ENCODE measurements around the gene RGS13.
A peak's percentile ranks its signal among the peaks of the same experiment; 100 is the strongest.

RGS13 gene

GRCh38 chr1:192592981-192593708 is 42.8 kb upstream of the RGS13 start:
- TF ChIP-seq, protein P1, sequence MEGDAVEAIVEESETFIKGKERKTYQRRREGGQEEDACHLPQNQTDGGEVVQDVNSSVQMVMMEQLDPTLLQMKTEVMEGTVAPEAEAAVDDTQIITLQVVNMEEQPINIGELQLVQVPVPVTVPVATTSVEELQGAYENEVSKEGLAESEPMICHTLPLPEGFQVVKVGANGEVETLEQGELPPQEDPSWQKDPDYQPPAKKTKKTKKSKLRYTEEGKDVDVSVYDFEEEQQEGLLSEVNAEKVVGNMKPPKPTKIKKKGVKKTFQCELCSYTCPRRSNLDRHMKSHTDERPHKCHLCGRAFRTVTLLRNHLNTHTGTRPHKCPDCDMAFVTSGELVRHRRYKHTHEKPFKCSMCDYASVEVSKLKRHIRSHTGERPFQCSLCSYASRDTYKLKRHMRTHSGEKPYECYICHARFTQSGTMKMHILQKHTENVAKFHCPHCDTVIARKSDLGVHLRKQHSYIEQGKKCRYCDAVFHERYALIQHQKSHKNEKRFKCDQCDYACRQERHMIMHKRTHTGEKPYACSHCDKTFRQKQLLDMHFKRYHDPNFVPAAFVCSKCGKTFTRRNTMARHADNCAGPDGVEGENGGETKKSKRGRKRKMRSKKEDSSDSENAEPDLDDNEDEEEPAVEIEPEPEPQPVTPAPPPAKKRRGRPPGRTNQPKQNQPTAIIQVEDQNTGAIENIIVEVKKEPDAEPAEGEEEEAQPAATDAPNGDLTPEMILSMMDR (IDR thresholded peaks at IDR 0.05; ENCODE audit: low read depth, low read length): no peak
- H3K4me3 ChIP-seq (replicated peaks in 1 of 2; ENCODE audit: low read depth in 2 of 2, low read length in 2 of 2): no peak overlapping the region
- DNase-seq (ENCODE audit: low read depth in 2 of 2): peak in 1 of 2 donors; percentile 40

DNA sequence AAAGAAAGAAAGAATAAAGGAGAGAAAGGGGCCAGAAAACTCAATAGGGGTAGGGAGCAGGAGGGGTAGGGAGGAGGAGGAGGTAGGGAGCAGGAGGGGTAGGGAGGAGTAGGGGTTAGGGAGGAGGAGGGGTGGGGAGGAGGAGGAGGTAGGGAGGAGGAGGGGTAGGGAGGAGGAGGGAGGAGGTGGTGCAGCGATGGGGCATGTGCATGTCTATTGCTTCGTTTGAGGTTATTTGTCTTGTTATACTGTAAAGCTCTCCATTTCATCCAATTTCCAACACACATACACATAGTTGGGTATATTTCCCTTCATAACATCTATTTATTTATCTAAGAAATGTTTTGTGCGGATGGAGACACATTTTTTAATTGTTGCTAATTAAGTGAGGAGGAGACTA is 40.6 kb upstream of the RGS13 start:
- DNase-seq (ENCODE audit: low read depth in 2 of 2): no peak
- no peak overlapping the region for H3K4me3 ChIP-seq (replicated peaks in 1 of 2; ENCODE audit: low read depth in 2 of 2, low read length in 2 of 2)

DNA sequence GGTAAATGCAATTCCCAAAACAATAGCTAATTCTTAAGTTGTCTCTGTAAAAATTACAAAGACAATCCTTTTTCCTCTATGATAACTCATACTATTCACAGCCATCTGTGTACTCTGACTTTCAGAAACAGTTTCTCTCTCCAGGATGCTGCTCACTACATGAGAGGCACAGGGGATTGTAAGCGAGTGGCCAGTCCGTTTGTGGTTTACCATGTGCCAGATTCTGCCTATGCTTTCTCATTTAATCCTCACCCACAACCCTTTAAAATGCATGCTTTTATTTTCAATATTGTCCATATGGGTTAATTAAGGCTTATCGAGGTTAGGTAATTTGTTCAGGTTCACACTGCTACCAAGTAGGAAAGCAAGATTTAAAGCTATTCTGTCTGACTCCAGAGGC is 37.4 kb upstream of the RGS13 start:
- no peak overlapping the region for H3K4me3 ChIP-seq (replicated peaks in 1 of 2; ENCODE audit: low read depth in 2 of 2, low read length in 2 of 2)
- TF ChIP-seq, protein P1 (IDR thresholded peaks at IDR 0.05; ENCODE audit: low read depth, low read length): no peak
- DNase-seq (ENCODE audit: low read depth in 2 of 2): no peak

More for the DNA sequence above, 40.6 kb upstream of the RGS13 start:
- TF ChIP-seq, protein P1 (IDR thresholded peaks at IDR 0.05; ENCODE audit: low read depth, low read length): no peak

GRCh38 chr1:192600275-192600674 is 35.7 kb upstream of the RGS13 start:
- TF ChIP-seq, protein P1 (IDR thresholded peaks at IDR 0.05; ENCODE audit: low read depth, low read length): no peak
- no peak overlapping the region for H3K4me3 ChIP-seq (replicated peaks in 1 of 2; ENCODE audit: low read depth in 2 of 2, low read length in 2 of 2)
- DNase-seq (ENCODE audit: low read depth in 2 of 2): no peak

DNA sequence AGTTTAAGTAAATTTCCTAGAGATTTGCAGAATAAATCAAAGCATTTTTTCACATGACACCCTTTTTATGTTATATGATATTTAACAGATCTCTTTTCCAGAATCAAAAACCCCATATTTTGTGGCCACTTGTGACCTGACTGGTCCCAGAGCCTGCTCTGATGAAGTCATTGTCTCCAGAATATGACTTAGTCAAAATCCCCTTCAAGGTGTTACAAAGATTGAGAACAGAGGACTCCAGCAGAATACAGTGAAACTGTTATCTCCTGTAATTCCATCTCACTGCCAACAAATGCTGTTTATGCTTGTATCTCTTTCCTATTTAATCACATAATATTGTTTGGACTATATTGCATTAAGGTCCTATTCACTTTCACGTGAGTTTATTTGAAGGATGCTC is 34.8 kb upstream of the RGS13 start:
- TF ChIP-seq, protein P1 (IDR thresholded peaks at IDR 0.05; ENCODE audit: low read depth, low read length): no peak
- no peak overlapping the region for H3K4me3 ChIP-seq (replicated peaks in 1 of 2; ENCODE audit: low read depth in 2 of 2, low read length in 2 of 2)
- DNase-seq (ENCODE audit: low read depth in 2 of 2): no peak

DNA sequence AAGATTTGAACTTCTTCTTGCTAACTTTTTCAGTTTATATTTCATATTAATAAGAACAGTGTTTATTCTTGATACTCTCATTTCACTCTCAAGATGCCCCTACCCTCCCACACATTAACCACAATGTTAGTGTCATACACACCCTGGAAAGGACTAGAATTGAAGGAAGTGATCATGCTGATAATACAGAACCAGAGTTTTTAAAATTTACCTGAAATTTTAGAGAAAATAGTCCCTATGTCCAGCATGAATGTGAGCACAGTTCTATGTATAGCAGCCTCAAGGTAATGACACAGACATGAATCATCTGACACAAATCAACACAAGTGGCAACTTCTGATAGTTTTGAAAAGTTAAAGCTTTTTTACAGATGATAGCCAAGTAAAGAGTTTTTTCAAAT is 34.4 kb upstream of the RGS13 start:
- DNase-seq (ENCODE audit: low read depth in 2 of 2): no peak
- H3K4me3 ChIP-seq (replicated peaks in 1 of 2; ENCODE audit: low read depth in 2 of 2, low read length in 2 of 2): no peak overlapping the region
- TF ChIP-seq, protein P1 (IDR thresholded peaks at IDR 0.05; ENCODE audit: low read depth, low read length): no peak

DNA sequence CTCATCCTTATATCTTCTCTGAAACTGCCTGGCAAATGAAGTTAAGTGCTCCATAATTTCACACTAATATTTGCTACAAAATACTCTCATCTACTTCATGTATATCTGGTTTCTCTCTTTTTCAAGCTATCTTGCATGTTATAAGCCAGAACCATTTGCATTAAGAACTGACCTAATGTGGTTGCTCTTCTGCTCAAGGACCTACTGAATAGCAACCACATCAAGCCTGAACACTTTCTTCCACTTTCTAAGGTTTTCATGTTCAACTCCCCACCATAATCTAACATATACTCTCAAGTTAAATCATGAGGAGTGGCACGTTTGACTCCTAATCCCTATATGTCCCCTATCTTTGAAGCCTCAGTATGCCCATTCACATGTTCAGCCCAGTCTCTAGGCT is 33.2 kb upstream of the RGS13 start:
- no peak overlapping the region for H3K4me3 ChIP-seq (replicated peaks in 1 of 2; ENCODE audit: low read depth in 2 of 2, low read length in 2 of 2)
- DNase-seq (ENCODE audit: low read depth in 2 of 2): no peak
- TF ChIP-seq, protein P1 (IDR thresholded peaks at IDR 0.05; ENCODE audit: low read depth, low read length): no peak
